Measurements from ENCODE around the gene REG1A. TPM values are rescaled to one million over a fixed set of nuclear protein-coding genes. Genes with fewer than 3 reads are reported as not detected.

REG1A gene
- total RNA-seq, 1 donor from 2014 or later: not detected

DNA sequence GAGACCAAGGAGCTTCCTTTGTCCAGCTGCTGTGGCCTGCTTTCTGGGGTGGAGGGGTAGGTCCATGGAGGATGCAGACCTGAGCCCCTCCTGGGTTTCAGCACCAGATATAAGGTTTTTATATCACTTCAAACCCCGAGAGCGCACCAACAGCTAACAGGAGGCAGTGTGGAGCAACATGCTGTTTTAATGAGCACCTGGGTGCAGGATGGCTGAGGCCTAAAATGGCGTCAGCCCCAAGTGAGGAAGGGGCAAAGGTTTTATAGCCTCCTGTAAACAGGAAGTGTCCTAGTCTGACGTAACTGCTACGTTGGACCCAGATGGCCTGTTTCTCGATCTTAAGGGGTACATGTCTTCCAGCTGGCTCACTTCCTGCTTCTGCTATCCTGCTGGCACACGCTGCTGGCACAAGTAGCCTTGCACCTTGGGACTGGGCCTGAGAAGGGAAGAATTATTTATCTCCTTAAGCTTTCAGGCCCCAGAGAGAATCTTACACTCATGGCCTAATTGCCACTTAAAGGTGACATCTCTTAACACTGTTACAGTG is 21.1 kb upstream of the REG1A start:
- Mint-ChIP-seq H3K4me1 (no peaks in the 10 kb centered on the region), H3K36me3 (ENCODE audit: low read depth) (no peaks in the 10 kb centered on the region), H3K9me3 (peaks cover 5% of the 10 kb centered on the region), H3K27me3 (ENCODE audit: low read depth) (no peaks in the 10 kb centered on the region), H3K4me3 (no peak overlapping the region), H3K27ac (ENCODE audit: unreplicated experiment) (no peak overlapping the region)
- TF ChIP-seq, protein P1, sequence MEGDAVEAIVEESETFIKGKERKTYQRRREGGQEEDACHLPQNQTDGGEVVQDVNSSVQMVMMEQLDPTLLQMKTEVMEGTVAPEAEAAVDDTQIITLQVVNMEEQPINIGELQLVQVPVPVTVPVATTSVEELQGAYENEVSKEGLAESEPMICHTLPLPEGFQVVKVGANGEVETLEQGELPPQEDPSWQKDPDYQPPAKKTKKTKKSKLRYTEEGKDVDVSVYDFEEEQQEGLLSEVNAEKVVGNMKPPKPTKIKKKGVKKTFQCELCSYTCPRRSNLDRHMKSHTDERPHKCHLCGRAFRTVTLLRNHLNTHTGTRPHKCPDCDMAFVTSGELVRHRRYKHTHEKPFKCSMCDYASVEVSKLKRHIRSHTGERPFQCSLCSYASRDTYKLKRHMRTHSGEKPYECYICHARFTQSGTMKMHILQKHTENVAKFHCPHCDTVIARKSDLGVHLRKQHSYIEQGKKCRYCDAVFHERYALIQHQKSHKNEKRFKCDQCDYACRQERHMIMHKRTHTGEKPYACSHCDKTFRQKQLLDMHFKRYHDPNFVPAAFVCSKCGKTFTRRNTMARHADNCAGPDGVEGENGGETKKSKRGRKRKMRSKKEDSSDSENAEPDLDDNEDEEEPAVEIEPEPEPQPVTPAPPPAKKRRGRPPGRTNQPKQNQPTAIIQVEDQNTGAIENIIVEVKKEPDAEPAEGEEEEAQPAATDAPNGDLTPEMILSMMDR (conservative IDR thresholded peaks at IDR 0.05): no peak
- DNase-seq (ENCODE audit: low read depth, low spot score): no peak

DNA sequence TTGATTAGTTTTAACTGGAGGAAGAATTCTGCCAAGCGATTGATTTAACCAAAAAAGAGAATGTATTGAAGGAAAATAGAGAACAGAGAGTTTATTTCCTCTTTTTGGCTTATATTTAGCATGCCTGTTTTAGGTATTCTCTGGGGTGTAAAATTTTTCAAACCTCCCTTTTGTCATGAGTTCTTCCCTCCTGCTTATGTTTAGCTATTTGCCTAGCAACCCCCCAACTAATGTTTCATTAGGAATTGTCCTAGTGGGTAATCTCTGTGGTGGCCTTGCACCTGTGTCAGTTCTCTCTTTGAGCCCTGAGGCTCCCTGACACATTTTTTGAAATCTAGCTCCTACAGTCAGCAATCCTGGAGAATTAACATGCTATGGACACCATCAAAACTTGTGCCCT is 20.0 kb upstream of the REG1A start:
- H3K27me3 Mint-ChIP-seq (ENCODE audit: low read depth): no peaks in the 10 kb centered on the region
- H3K27ac Mint-ChIP-seq (ENCODE audit: unreplicated experiment): no peak overlapping the region

DNA sequence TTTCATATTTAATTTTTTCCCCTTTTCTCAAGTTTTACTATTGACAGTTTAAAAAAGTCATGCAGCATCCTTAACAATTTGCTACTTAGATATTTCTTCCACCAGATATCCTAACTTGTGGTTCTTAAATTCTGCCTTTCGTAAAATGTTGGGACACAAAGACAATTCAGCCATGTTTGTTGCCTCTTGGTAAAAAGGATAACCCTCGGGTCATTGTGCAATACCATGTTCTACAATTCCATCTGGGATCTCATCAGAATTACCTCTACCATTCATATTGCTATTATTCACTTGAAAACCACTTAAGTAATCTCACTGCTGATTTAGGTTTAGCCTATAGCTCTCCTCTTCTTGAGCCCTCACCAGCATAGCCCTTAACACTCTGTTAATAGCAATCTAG is 19.3 kb upstream of the REG1A start:
- Mint-ChIP-seq H3K4me3 (no peak overlapping the region), H3K36me3 (ENCODE audit: low read depth) (no peaks in the 10 kb centered on the region), H3K9me3 (peaks cover 5% of the 10 kb centered on the region), H3K27ac (ENCODE audit: unreplicated experiment) (no peak overlapping the region), H3K27me3 (ENCODE audit: low read depth) (no peaks in the 10 kb centered on the region), H3K4me1 (no peaks in the 10 kb centered on the region)
- TF ChIP-seq, protein P1 (conservative IDR thresholded peaks at IDR 0.05): no peak
- no peak for DNase-seq (ENCODE audit: low read depth, low spot score)

More for the DNA sequence above, 20.0 kb upstream of the REG1A start:
- Mint-ChIP-seq H3K36me3 (ENCODE audit: low read depth) (no peaks in the 10 kb centered on the region), H3K4me3 (no peak overlapping the region), H3K9me3 (peaks cover 5% of the 10 kb centered on the region), H3K4me1 (no peaks in the 10 kb centered on the region)
- no peak for DNase-seq (ENCODE audit: low read depth, low spot score)
- TF ChIP-seq, protein P1 (conservative IDR thresholded peaks at IDR 0.05): no peak

DNA sequence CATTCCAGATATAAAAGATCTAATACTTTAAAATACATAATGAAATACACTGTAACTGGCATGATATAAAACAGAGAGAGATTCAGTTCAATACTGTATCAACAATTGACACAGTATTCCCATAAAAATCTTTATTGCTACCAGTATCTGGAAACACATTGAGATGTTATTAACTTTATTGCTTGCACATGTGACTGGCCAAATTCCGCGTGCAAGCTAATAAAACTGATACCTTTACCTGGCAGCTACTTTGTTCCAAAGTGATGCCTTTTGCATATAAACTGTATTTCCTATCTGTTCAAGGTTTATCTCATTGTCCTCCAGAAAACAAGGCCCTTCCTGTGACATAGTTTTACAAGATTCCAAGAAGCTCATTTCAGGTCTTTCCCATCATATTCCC is 17.1 kb upstream of the REG1A start:
- Mint-ChIP-seq H3K9me3 (peaks cover 5% of the 10 kb centered on the region), H3K27me3 (ENCODE audit: low read depth) (no peaks in the 10 kb centered on the region), H3K27ac (ENCODE audit: unreplicated experiment) (no peak overlapping the region), H3K4me3 (no peak overlapping the region), H3K4me1 (no peaks in the 10 kb centered on the region), H3K36me3 (ENCODE audit: low read depth) (no peaks in the 10 kb centered on the region)
- no peak for DNase-seq (ENCODE audit: low read depth, low spot score)
- TF ChIP-seq, protein P1 (conservative IDR thresholded peaks at IDR 0.05): no peak

DNA sequence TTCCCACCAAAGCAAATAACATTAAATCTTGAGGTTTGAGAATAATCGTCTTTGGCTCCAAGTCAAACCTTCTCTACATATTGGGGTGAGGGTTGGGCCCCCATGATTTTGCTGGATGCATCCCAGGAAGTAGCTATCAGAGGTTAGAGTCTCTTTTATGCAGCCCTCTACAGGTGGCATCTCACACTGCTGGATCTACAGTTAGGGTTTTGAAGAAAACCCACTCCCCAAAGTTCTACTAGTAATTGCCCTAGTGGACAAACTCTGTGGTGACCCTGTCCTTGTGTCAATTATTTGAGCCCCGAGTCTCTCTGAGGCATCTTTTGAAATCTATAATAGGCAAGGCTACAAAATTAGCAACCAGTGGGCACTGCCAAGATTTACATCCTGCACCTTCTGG is 15.0 kb upstream of the REG1A start:
- H3K36me3 Mint-ChIP-seq (ENCODE audit: low read depth): no peaks in the 10 kb centered on the region

More for the DNA sequence above, 15.0 kb upstream of the REG1A start:
- Mint-ChIP-seq H3K4me3 (no peak overlapping the region), H3K27me3 (ENCODE audit: low read depth) (no peaks in the 10 kb centered on the region), H3K9me3 (peaks cover 5% of the 10 kb centered on the region), H3K27ac (ENCODE audit: unreplicated experiment) (no peak overlapping the region), H3K4me1 (no peaks in the 10 kb centered on the region)
- no peak for DNase-seq (ENCODE audit: low read depth, low spot score)
- TF ChIP-seq, protein P1 (conservative IDR thresholded peaks at IDR 0.05): no peak
